GM18526 (cell line): ENCODE measurements around the gene STAG3.

ENCODE experiments used
- POLR2A ChIP-seq: IDR thresholded peaks from 3 replicates; pipeline ENCODE4 v1.6.1; 2011; ENCODE audit not compliant: insufficient read length; ENCODE audit errors: extremely low read depth

The STAG3 gene

GRCh38 chr7:100177045-100178001 lies at the start of gene STAG3, which contains the start of gene GPC2:
Gene STAG3, plus strand, starts transcription at chr7:100177918. Its CDS starts 2,639 bp downstream, at chr7:100180557.
Gene GPC2, minus strand, starts transcription at chr7:100177381. Its CDS starts 182 bp downstream, at chr7:100177199.
- peak; percentile 26 for TF ChIP-seq POLR2A

GRCh38 chr7:100128637-100128963 lies 49.1 kb upstream of the STAG3 start:
- no peak for TF ChIP-seq POLR2A

- TF ChIP-seq POLR2A = no peak
Observed at GRCh38 chr7:100130608-100131453, 46.9 kb upstream of the STAG3 start.

- TF ChIP-seq POLR2A = no peak
Observed at GRCh38 chr7:100132126-100132525, 45.6 kb upstream of the STAG3 start.

- no peak for TF ChIP-seq POLR2A
Observed at GRCh38 chr7:100132697-100133151, 45.0 kb upstream of the STAG3 start.

GRCh38 chr7:100137851-100138760 lies 39.6 kb upstream of the STAG3 start:
- TF ChIP-seq POLR2A = no peak

- TF ChIP-seq POLR2A = no peak
Observed at GRCh38 chr7:100141555-100141949, 36.2 kb upstream of the STAG3 start.

- TF ChIP-seq POLR2A = no peak
Observed at GRCh38 chr7:100142461-100142860, 35.3 kb upstream of the STAG3 start.

GRCh38 chr7:100147278-100147677 lies 30.4 kb upstream of the STAG3 start:
- no peak for TF ChIP-seq POLR2A

- TF ChIP-seq POLR2A = no peak
Observed at GRCh38 chr7:100148225-100148558, 29.5 kb upstream of the STAG3 start.

- peak; percentile 85 for TF ChIP-seq POLR2A
Observed at GRCh38 chr7:100148559-100149328, 29.0 kb upstream of the STAG3 start, which contains the start of gene LAMTOR4. Gene LAMTOR4, plus strand, starts transcription at chr7:100148918. Its CDS starts 55 bp downstream, at chr7:100148973.

GRCh38 chr7:100152404-100152803 lies 25.3 kb upstream of the STAG3 start:
- TF ChIP-seq POLR2A = no peak

- no peak for TF ChIP-seq POLR2A
Observed at GRCh38 chr7:100152937-100153666, 24.6 kb upstream of the STAG3 start.
